LNCAP (cell line): ENCODE measurements around the gene SUGP1.

Source experiments
- CTCF ChIP-seq: fragments of 450-650 bp; IDR thresholded peaks from 2 replicates; pipeline ENCODE4 v1.5.1; 2017; ENCODE audit warnings: mild to moderate bottlenecking

The SUGP1 gene

GRCh38 chr19:19320361-19321140 is at the start of gene SUGP1, which contains the start of gene MAU2:
Gene SUGP1 (minus strand): TSS chr19:19320509. CDS start chr19:19320496, 13 bp downstream.
Gene MAU2 (plus strand): TSS chr19:19320829. CDS start chr19:19320860, 31 bp downstream.
- TF ChIP-seq CTCF: no peak

GRCh38 chr19:19368087-19368486 is 47.8 kb upstream of the SUGP1 start:
- TF ChIP-seq CTCF: no peak

GRCh38 chr19:19366434-19367396 is 46.4 kb upstream of the SUGP1 start:
- TF ChIP-seq CTCF: peak; percentile 98

GRCh38 chr19:19362075-19362474 is 41.8 kb upstream of the SUGP1 start:
- no peak for TF ChIP-seq CTCF

- TF ChIP-seq CTCF: peak; percentile 79
Observed at GRCh38 chr19:19361075-19361594, 40.8 kb upstream of the SUGP1 start.

GRCh38 chr19:19356901-19357566 is 36.7 kb upstream of the SUGP1 start:
- no peak for TF ChIP-seq CTCF

GRCh38 chr19:19356500-19356899 is 36.2 kb upstream of the SUGP1 start:
- TF ChIP-seq CTCF: no peak
